ENCODE data around the gene HGD.

The HGD gene

DNA sequence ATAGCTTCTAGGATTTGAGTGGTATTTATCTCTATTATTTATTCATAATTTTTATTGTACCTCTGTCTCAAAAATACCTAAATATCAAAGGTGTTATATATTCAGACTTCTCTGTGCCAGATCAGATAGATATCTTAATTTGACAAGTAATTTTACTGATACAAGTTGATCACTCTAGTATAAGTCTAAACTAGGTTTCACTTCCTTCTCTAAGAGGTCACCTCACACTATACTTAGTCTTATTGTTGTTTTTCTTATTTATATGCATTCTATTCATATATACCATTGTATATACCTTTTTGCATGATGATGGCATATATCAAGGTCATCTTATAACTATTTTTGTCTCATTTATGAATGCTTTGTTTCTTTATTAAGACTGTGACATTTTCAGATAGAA, 26.4 kb upstream of the HGD start:
- no peak for TF ChIP-seq CTCF (IDR thresholded peaks at IDR 0.05; ENCODE audit: control insufficient read depth, extremely low read depth, insufficient read depth)
- H3K4me3 ChIP-seq (ENCODE audit: low read depth, low read length), result no peak overlapping the region
- DNase-seq (ENCODE audit: low read depth), result no peak

- no peak for TF ChIP-seq CTCF (IDR thresholded peaks at IDR 0.05; ENCODE audit: control insufficient read depth, extremely low read depth, insufficient read depth)
- H3K4me3 ChIP-seq (ENCODE audit: low read depth, low read length), result no peak overlapping the region
- DNase-seq (ENCODE audit: low read depth), result no peak
These were observed 24.9 kb upstream of the HGD start for GRCh38 chr3:120706950-120707349.

- H3K4me3 ChIP-seq (ENCODE audit: low read depth, low read length), result no peak overlapping the region
- no peak for TF ChIP-seq CTCF (IDR thresholded peaks at IDR 0.05; ENCODE audit: control insufficient read depth, extremely low read depth, insufficient read depth)
- DNase-seq (ENCODE audit: low read depth), result peak; percentile 76
These were observed 24.0 kb upstream of the HGD start for GRCh38 chr3:120705884-120706582.

- no peak for DNase-seq (ENCODE audit: low read depth)
- H3K4me3 ChIP-seq (ENCODE audit: low read depth, low read length), result no peak overlapping the region
- no peak for TF ChIP-seq CTCF (IDR thresholded peaks at IDR 0.05; ENCODE audit: control insufficient read depth, extremely low read depth, insufficient read depth)
These were observed 17.3 kb upstream of the HGD start for GRCh38 chr3:120699333-120699732.

DNA sequence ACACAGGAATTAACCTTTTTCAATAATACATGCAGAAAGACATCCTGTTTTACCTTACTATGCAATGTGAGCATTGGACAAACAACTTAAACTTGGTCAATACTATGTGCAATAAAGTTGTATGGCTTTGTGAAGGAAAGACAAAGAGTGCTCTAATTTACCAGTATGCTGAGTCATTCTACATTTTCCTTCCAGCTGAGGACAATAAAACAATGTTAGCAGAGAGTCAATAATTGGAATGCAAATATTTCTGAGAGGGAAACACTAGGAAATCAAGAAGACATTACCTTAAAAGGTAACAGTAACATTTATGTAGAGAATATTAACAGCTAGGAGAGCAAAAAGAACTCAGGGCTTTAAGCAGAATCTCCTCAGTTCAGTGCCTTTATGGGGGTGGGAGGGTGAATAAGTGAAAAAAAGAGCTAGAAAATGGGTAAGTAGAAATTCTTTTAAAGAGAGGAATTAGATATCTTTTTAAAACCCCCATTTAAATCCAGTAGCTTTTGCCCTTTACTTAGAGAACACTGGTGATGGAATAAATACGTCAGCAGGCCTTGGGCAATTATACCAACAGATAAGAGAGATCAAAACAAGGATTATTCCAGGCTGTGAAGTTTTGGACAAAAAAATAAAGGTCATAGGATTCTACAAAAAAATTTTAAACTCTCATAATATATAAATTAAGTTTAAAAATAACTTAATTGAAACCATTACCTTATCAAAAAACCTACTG, 11.6 kb upstream of the HGD start:
- DNase-seq (ENCODE audit: low read depth), result peak; percentile 99
- no peak overlapping the region for H3K4me3 ChIP-seq (ENCODE audit: low read depth, low read length)
- no peak for TF ChIP-seq CTCF (IDR thresholded peaks at IDR 0.05; ENCODE audit: control insufficient read depth, extremely low read depth, insufficient read depth)

GRCh38 chr3:120689395-120689794, 7.4 kb upstream of the HGD start:
- no peak for TF ChIP-seq CTCF (IDR thresholded peaks at IDR 0.05; ENCODE audit: control insufficient read depth, extremely low read depth, insufficient read depth)
- H3K4me3 ChIP-seq (ENCODE audit: low read depth, low read length), result no peak overlapping the region
- peak; percentile 63 for DNase-seq (ENCODE audit: low read depth)

Data from LNCaP clone FGC (cell line).